Right lobe of liver (tissue), 6 donors: ENCODE measurements around the gene KIF5C. TPM values are rescaled to one million over a fixed set of nuclear protein-coding genes. Genes with fewer than 3 reads are reported as not detected.

Experiments used
- ATAC-seq, 4 donors: fragments of 200-7000 bp; cut with Tn5 transposase; one replicate each; pipeline ENCODE4 v1.9.1; 2020; ENCODE audit warnings: mild to moderate bottlenecking in 4 of 4, moderate library complexity in 4 of 4
- DNase-seq, 3 donors: peaks; one replicate each; pipeline ENCODE4 v3.0.0-alpha.2; 2020
- H3K27ac ChIP-seq, 3 donors: fragments of 200-600 bp; one replicate each; pipeline ENCODE4 v1.8.0; 2022
- H3K27me3 ChIP-seq, 2 donors: fragments of 200-600 bp; one replicate each; pipeline ENCODE4 v1.8.0; 2022
- H3K36me3 ChIP-seq, 4 donors: fragments of 200-600 bp; sonication (generic) in 1 of 4; one replicate each; pipeline versions ENCODE4 v1.5.1 to v1.8.0; 2017 to 2022; ENCODE audit warnings: control low read depth in 1 of 4
- H3K4me1 ChIP-seq, 4 donors: fragments of 200-600 bp; sonication (generic) in 1 of 4; one replicate each; pipeline versions ENCODE4 v1.5.1 to v1.8.0; 2017 to 2022; ENCODE audit warnings: control low read depth in 1 of 4
- H3K4me3 ChIP-seq, 3 donors: fragments of 200-600 bp; one replicate each; pipeline ENCODE4 v1.8.0; 2022
- H3K9me3 ChIP-seq, 4 donors: fragments of 200-600 bp; sonication (generic) in 1 of 4; one replicate each; pipeline versions ENCODE4 v1.5.1 to v1.8.0; 2017 to 2022; ENCODE audit warnings: control low read depth in 1 of 4
- POLR2A ChIP-seq: fragments of 450-650 bp; IDR thresholded peaks from one replicate; pipeline ENCODE4 v1.6.1; 2017; ENCODE audit warnings: antibody characterized with exemption, mild to moderate bottlenecking
- WGBS: methylation state at CpG from one replicate; pipeline ENCODE4 v1.1.6; 2018; ENCODE audit warnings: low coverage, low lambda C conversion rate; ENCODE audit not compliant: insufficient coverage; ENCODE audit errors: missing lambda C conversion rate; 5-methylcytosine and 5-hydroxymethylcytosine counted together
- intact Hi-C, 2 donors: fragments of 100-400 bp; cut with DNase I; formaldehyde crosslinking; loops; one replicate each; pipeline versions ENCODE4 v1.11.2 to v1.14.1; 2022
- total RNA-seq, 6 experiments: library from RNA; depleted of rRNA in 2 of 6; stranded (reverse); fragments of >200 nt in 2 of 6; fragmentation: NEBNext Ultra II Directional in 3 of 6; extraction: Animal tissue kit (Norgen Biotek cat#: 25700) in 3 of 6; gene quantifications; one replicate each; pipeline versions ENCODE4 v1.1.0 to v1.2.4, GENCODE V29; 2016 to 2023
- TF ChIP-seq, protein P1 (sequence below), 4 donors: fragments of 200-600 bp in 3 of 4; fragments of 450-650 bp in 1 of 4; IDR thresholded peaks; one replicate each; pipeline versions ENCODE4 v1.5.1 to v1.8.0; 2016 to 2022; ENCODE audit warnings: antibody characterized with exemption in 4 of 4, mild to moderate bottlenecking in 2 of 4
- donor health status: DM: no; HTN: yes; CAD: no.
- donor health status: DM: no; HTN: no; CAD: no.
- donor health status: DM: no; HTN: no; CAD: no.
- donor health status: DM: no; HTN: yes; CAD: no.
- donor health status: DM: no; HTN: yes; CAD: no.

The KIF5C gene
- total RNA-seq, 6 experiments from 2014 or later, result 0.07 to 1.1 (median 0.34) TPM

DNA sequence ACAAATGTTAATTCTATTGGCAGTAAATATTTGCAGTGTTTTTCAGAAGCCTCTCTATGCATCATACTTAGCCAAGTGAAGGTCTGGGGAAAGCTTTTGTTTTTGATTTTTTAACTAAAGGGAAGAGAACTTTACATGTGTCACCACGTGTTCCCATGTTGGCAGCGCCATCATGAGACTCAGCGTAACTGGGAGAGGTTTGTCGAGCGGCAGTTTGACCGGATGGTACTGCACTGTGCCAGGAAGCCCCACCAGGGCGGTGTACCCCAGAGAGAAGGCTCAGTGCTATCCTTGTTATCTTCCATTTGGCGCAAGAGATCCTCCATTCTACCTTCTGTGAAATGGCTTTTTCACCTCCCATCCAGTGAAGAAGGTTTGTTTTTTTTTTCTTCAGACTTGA is 38.5 kb downstream of the KIF5C start:
- Histone ChIP-seq H3K9me3 (peaks cover 0 to 3% (median 0%) of the 10 kb centered on the region in 4 donors), H3K4me3 (no peak overlapping the region), H3K4me1 (no peaks in the 10 kb centered on the region), H3K27me3 (no peaks in the 10 kb centered on the region), H3K27ac (no peak overlapping the region), H3K36me3 (no peaks in the 10 kb centered on the region)
- TF ChIP-seq POLR2A, result no peak
- TF ChIP-seq, protein P1, sequence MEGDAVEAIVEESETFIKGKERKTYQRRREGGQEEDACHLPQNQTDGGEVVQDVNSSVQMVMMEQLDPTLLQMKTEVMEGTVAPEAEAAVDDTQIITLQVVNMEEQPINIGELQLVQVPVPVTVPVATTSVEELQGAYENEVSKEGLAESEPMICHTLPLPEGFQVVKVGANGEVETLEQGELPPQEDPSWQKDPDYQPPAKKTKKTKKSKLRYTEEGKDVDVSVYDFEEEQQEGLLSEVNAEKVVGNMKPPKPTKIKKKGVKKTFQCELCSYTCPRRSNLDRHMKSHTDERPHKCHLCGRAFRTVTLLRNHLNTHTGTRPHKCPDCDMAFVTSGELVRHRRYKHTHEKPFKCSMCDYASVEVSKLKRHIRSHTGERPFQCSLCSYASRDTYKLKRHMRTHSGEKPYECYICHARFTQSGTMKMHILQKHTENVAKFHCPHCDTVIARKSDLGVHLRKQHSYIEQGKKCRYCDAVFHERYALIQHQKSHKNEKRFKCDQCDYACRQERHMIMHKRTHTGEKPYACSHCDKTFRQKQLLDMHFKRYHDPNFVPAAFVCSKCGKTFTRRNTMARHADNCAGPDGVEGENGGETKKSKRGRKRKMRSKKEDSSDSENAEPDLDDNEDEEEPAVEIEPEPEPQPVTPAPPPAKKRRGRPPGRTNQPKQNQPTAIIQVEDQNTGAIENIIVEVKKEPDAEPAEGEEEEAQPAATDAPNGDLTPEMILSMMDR (IDR thresholded peaks at IDR 0.05), result no peak
- intact Hi-C loops, result no loop called here
- no peak for DNase-seq
- 50% methylated on average over 1 of the region's 8 CpGs for WGBS
- no peak for ATAC-seq

DNA sequence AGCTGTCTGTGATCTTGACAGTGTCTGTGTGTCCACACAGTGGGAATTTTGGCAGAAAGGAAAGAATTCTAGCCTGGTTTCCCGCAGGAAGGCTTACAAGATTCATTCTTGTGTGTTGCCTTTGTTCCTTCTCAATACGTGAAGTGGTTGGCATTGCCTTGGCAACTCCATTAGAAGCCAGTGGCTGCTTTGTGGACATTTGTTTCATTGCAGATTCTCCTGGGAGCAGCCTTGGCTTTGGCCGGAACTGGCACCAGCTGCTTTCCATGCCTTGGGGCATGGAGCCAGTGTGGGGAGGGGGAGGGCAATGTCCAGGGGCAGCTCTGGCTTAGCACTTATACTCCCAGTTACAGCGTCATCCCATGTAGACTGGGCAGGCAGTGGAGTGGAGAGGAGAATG is 39.4 kb downstream of the KIF5C start:
- H3K4me3 ChIP-seq, result no peak overlapping the region
- TF ChIP-seq, protein P1 (IDR thresholded peaks at IDR 0.05), result no peak
- TF ChIP-seq POLR2A, result no peak
- H3K27ac ChIP-seq, result no peak overlapping the region
- no peaks in the 10 kb centered on the region for H3K27me3 ChIP-seq
- H3K36me3 ChIP-seq, result no peaks in the 10 kb centered on the region
- WGBS, result 70% methylated on average over 1 of the region's 4 CpGs
- no peak for ATAC-seq
- H3K4me1 ChIP-seq, result no peaks in the 10 kb centered on the region
- no peak for DNase-seq
- H3K9me3 ChIP-seq, result peaks cover 0 to 8% (median 0%) of the 10 kb centered on the region in 4 donors
- intact Hi-C loops, result no loop called here

DNA sequence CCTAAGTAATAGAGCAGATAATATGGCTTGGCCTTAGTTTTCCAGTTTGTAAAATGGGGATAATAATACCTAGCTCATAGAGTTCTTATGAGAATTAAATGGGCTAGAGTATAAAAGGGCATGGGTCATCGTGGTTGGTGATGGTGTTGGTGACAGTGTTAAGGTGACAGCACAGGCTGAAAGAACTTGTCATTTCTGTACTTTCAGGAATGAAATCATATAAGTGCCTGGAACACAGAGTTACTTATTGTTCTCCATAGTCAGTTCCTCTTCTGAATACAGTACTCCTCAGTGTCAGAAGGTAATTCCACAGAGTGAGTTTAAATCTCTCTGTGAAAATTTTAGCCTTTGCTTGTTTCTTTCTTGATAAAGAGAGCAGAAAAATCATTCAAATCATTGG is 42.4 kb downstream of the KIF5C start:
- WGBS, result 58% methylated on average over 1 of the region's 1 CpG
- H3K4me3 ChIP-seq, result no peak overlapping the region
- intact Hi-C loops, result no loop called here
- no peaks in the 10 kb centered on the region for H3K27me3 ChIP-seq
- H3K4me1 ChIP-seq, result no peaks in the 10 kb centered on the region
- H3K36me3 ChIP-seq, result no peaks in the 10 kb centered on the region
- H3K9me3 ChIP-seq, result peaks cover 0 to 8% (median 0%) of the 10 kb centered on the region in 4 donors
- DNase-seq (no peak), ATAC-seq (no peak)
- H3K27ac ChIP-seq, result no peak overlapping the region
- no peak for TF ChIP-seq POLR2A
- TF ChIP-seq, protein P1 (IDR thresholded peaks at IDR 0.05), result no peak

DNA sequence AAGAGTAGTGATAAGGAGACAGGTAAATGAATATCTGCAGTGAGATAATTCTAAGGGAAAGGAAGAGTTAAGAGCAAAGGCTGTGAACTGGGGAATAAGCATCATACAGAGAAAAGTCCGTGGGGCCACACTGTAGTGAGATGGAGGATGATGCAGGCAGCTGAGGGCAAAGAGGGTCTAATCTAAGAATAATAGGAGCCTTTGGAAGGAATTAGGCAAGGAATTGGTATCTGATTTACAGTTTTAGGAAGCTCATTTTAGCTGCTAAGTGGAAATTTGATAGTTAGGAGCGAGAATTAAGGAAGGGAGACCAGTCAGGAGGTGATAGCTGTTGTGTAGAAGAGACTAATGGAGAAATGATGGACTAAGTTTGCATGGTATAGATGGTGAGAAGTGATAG is 43.5 kb downstream of the KIF5C start:
- H3K9me3 ChIP-seq, result peaks cover 0 to 8% (median 0%) of the 10 kb centered on the region in 4 donors
- H3K27ac ChIP-seq, result no peak overlapping the region
- no peak for TF ChIP-seq POLR2A
- TF ChIP-seq, protein P1 (IDR thresholded peaks at IDR 0.05), result no peak
- DNase-seq (no peak), ATAC-seq (no peak)
- 33% methylated on average over 2 of the region's 2 CpGs for WGBS
- no peaks in the 10 kb centered on the region for H3K36me3 ChIP-seq
- H3K4me1 ChIP-seq, result no peaks in the 10 kb centered on the region
- H3K27me3 ChIP-seq, result no peaks in the 10 kb centered on the region
- intact Hi-C loops, result no loop called here
- H3K4me3 ChIP-seq, result no peak overlapping the region

DNA sequence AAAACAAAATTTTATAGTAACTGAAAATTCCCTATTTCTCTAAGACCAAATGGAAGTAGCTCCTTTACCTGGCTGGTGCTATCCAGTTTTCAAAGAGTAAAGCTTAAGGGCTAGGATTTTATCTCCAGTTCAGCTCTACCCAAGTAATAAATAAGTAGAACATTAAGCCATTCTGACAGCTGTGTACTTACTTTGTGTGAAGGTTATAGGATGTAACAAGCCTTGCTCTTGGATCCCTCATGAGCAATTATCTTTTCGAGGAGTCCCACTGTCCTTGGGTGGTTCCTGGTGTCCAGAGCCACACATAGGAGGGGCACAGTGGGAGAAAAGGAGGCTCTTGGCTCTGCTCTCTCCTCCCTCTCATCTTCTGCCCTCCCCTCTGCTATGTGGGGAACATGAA is 45.5 kb downstream of the KIF5C start:
- Histone ChIP-seq H3K36me3 (no peaks in the 10 kb centered on the region), H3K27me3 (no peaks in the 10 kb centered on the region), H3K4me3 (no peak overlapping the region), H3K4me1 (no peaks in the 10 kb centered on the region), H3K27ac (no peak overlapping the region), H3K9me3 (peaks cover 0 to 8% (median 0%) of the 10 kb centered on the region in 4 donors)
- intact Hi-C loops, result no loop called here
- TF ChIP-seq, protein P1 (IDR thresholded peaks at IDR 0.05), result no peak
- TF ChIP-seq POLR2A, result no peak
- 70% methylated on average over 1 of the region's 1 CpG for WGBS
- no peak for ATAC-seq
- no peak for DNase-seq
